Tibial artery (tissue), 4 donors: Measurements from ENCODE around the gene SYNE1.

Experiments used
- DNase-seq, 2 donors: peaks; one replicate each; pipeline ENCODE4 v3.0.0-alpha.2; 2019
- H3K27ac ChIP-seq, 2 donors: fragments of 200-600 bp; sonication (generic) in 1 of 2; 1 replicate in 1 of 2; 2 replicates in 1 of 2; pipeline ENCODE4 v1.5.1; 2018 to 2019; ENCODE audit warnings: mild to moderate bottlenecking in 1 of 2
- H3K27me3 ChIP-seq, 2 donors: fragments of 200-600 bp; sonication (generic) in 1 of 2; one replicate each; pipeline versions ENCODE4 v1.5.1 to v1.6.0; 2016 to 2019
- H3K36me3 ChIP-seq, 3 donors: fragments of 200-600 bp; sonication (generic) in 2 of 3; one replicate each; pipeline ENCODE4 v1.5.1; 2016 to 2019; ENCODE audit warnings: mild to moderate bottlenecking in 2 of 3
- H3K4me1 ChIP-seq, 4 donors: fragments of 200-600 bp; sonication (generic) in 2 of 4; 1 replicate in 3 of 4; 2 replicates in 1 of 4; pipeline ENCODE4 v1.5.1; 2016 to 2019
- H3K4me3 ChIP-seq, 2 donors: fragments of 200-600 bp; sonication (generic) in 1 of 2; 1 replicate in 1 of 2; 2 replicates in 1 of 2; pipeline ENCODE4 v1.5.1; 2018 to 2019; ENCODE audit warnings: mild to moderate bottlenecking in 2 of 2
- H3K9me3 ChIP-seq, 3 donors: fragments of 200-600 bp; sonication (generic) in 1 of 3; one replicate each; pipeline ENCODE4 v1.5.1; 2016 to 2019
- CTCF ChIP-seq, 2 experiments: fragments of 200-600 bp in 1 of 2; fragments of 450-650 bp in 1 of 2; IDR thresholded peaks; one replicate each; pipeline ENCODE4 v1.5.1; 2017 to 2019; ENCODE audit warnings: antibody characterized with exemption in 2 of 2, mild to moderate bottlenecking in 1 of 2, moderate library complexity in 1 of 2
- intact Hi-C: fragments of 100-400 bp; cut with DNase I; formaldehyde crosslinking; loops from one replicate; pipeline ENCODE4 v1.15.0; 2023; ENCODE audit warnings: low total_unique reads

The SYNE1 gene

GRCh38 chr6:152484806-152485205 is 152.4 kb downstream of the SYNE1 start:
- Histone ChIP-seq H3K4me1 (peaks cover 0 to 4% (median 0%) of the 10 kb centered on the region in 4 donors), H3K4me3 (no peak overlapping the region), H3K27ac (no peak overlapping the region), H3K9me3 (no peaks in the 10 kb centered on the region), H3K36me3 (no peaks in the 10 kb centered on the region), H3K27me3 (no peaks in the 10 kb centered on the region)
- DNase-seq, result no peak
- intact Hi-C loops, result no loop called here
- no peak for TF ChIP-seq CTCF (IDR thresholded peaks at IDR 0.05)

- Histone ChIP-seq H3K4me1 (peaks cover 0 to 4% (median 0%) of the 10 kb centered on the region in 4 donors), H3K9me3 (no peaks in the 10 kb centered on the region), H3K27me3 (no peaks in the 10 kb centered on the region), H3K4me3 (no peak overlapping the region), H3K36me3 (no peaks in the 10 kb centered on the region), H3K27ac (no peak overlapping the region)
- intact Hi-C loops, result no loop called here
- DNase-seq, result no peak
- no peak for TF ChIP-seq CTCF (IDR thresholded peaks at IDR 0.05)
Observed at GRCh38 chr6:152482289-152482688, 154.9 kb downstream of the SYNE1 start.

- H3K36me3 ChIP-seq, result no peaks in the 10 kb centered on the region
- intact Hi-C loops, result no loop called here
- no peaks in the 10 kb centered on the region for H3K4me1 ChIP-seq
- TF ChIP-seq CTCF (IDR thresholded peaks at IDR 0.05), result no peak
- no peaks in the 10 kb centered on the region for H3K9me3 ChIP-seq
- H3K27ac ChIP-seq, result no peak overlapping the region
- DNase-seq, result no peak
- no peaks in the 10 kb centered on the region for H3K27me3 ChIP-seq
- no peak overlapping the region for H3K4me3 ChIP-seq
Observed at GRCh38 chr6:152478377-152479010, 158.7 kb downstream of the SYNE1 start.

- no peaks in the 10 kb centered on the region for H3K9me3 ChIP-seq
- H3K4me3 ChIP-seq, result no peak overlapping the region
- no peak for TF ChIP-seq CTCF (IDR thresholded peaks at IDR 0.05)
- H3K4me1 ChIP-seq, result peaks cover 0 to 8% (median 0%) of the 10 kb centered on the region in 4 donors
- no peak for DNase-seq
- H3K27ac ChIP-seq, result no peak overlapping the region
- H3K36me3 ChIP-seq, result no peaks in the 10 kb centered on the region
- H3K27me3 ChIP-seq, result no peaks in the 10 kb centered on the region
- intact Hi-C loops, result no loop called here
Observed at GRCh38 chr6:152474354-152474753, 162.8 kb downstream of the SYNE1 start.

GRCh38 chr6:152472325-152472724 is 164.8 kb downstream of the SYNE1 start:
- Histone ChIP-seq H3K36me3 (no peaks in the 10 kb centered on the region), H3K27ac (peak overlapping the region in 1 of 2 donors; percentile 40), H3K4me3 (peak overlapping the region; percentile 41 to 48), H3K27me3 (no peaks in the 10 kb centered on the region), H3K9me3 (no peaks in the 10 kb centered on the region), H3K4me1 (peaks cover 0 to 8% (median 0%) of the 10 kb centered on the region in 4 donors)
- no peak for DNase-seq
- no peak for TF ChIP-seq CTCF (IDR thresholded peaks at IDR 0.05)
- intact Hi-C loops, result no loop called here
